H9 (cell line): ENCODE data around the gene ADAM19. TPM values are rescaled to one million over a fixed set of nuclear protein-coding genes. Genes with fewer than 3 reads are reported as not detected.

Experiments used
- DNase-seq: peaks from one replicate; pipeline ENCODE4 v3.0.0-alpha.2; 2017
- H2AFZ ChIP-seq: one replicate; pipeline ENCODE4 v1.6.1; 2013; ENCODE audit warnings: mild to moderate bottlenecking, low read length, control low read depth, moderate library complexity
- H2AK5ac ChIP-seq: 2 replicates; pipeline ENCODE4 v1.6.1; 2013; ENCODE audit warnings: low read length, control low read depth, mixed read lengths; ENCODE audit not compliant: insufficient read length
- H2BK120ac ChIP-seq: one replicate; pipeline ENCODE4 v1.6.1; 2013; ENCODE audit warnings: low read depth, mild to moderate bottlenecking, low read length, control low read depth, inconsistent platforms; ENCODE audit not compliant: poor library complexity, severe bottlenecking
- H2BK12ac ChIP-seq: 2 replicates; pipeline ENCODE4 v1.6.1; 2013; ENCODE audit warnings: low read length, control low read depth, mixed read lengths, low read depth; ENCODE audit not compliant: insufficient read length
- H2BK15ac ChIP-seq: 2 replicates; pipeline ENCODE4 v1.6.1; 2013; ENCODE audit warnings: low read depth, low read length, control low read depth
- H2BK20ac ChIP-seq: one replicate; pipeline ENCODE4 v1.6.1; 2013; ENCODE audit warnings: low read depth, mild to moderate bottlenecking, low read length, control low read depth, inconsistent platforms; ENCODE audit not compliant: poor library complexity, severe bottlenecking
- H2BK5ac ChIP-seq: 2 replicates; pipeline ENCODE4 v1.6.1; 2013; ENCODE audit warnings: low read length, control low read depth, mixed read lengths; ENCODE audit not compliant: insufficient read length
- H3K14ac ChIP-seq: 2 replicates; pipeline ENCODE4 v1.6.1; 2013; ENCODE audit warnings: low read length, control low read depth; ENCODE audit not compliant: insufficient read depth
- H3K18ac ChIP-seq: 2 replicates; pipeline ENCODE4 v1.6.1; 2013; ENCODE audit warnings: low read depth, mild to moderate bottlenecking, mixed read lengths, low read length, control low read depth; ENCODE audit not compliant: insufficient read length
- H3K23ac ChIP-seq: 2 replicates; pipeline ENCODE4 v1.6.1; 2013; ENCODE audit warnings: low read length, control low read depth, mixed read lengths, low read depth; ENCODE audit not compliant: insufficient read length
- H3K23me2 ChIP-seq: 2 replicates; pipeline ENCODE4 v1.6.1; 2013; ENCODE audit warnings: low read depth, mild to moderate bottlenecking, mixed read lengths, low read length, control low read depth; ENCODE audit not compliant: insufficient read length, poor library complexity, severe bottlenecking
- H3K27ac ChIP-seq: 2 replicates; pipeline ENCODE4 v1.5.1; 2013; ENCODE audit warnings: low read length, control low read depth, mixed read lengths, low read depth; ENCODE audit not compliant: insufficient read length
- H3K27me3 ChIP-seq: 2 replicates; pipeline ENCODE4 v1.6.1; 2013; ENCODE audit warnings: low read length, control low read depth, inconsistent platforms; ENCODE audit not compliant: insufficient read depth
- H3K4ac ChIP-seq: 2 replicates; pipeline ENCODE4 v1.6.1; 2013; ENCODE audit warnings: low read depth, mild to moderate bottlenecking, control low read depth, inconsistent platforms, low read length, moderate library complexity
- H3K4me1 ChIP-seq: 2 replicates; pipeline ENCODE4 v1.6.1; 2013; ENCODE audit warnings: low read length, control low read depth, inconsistent platforms; ENCODE audit not compliant: insufficient read depth
- H3K4me2 ChIP-seq: 2 replicates; pipeline ENCODE4 v1.6.1; 2013; ENCODE audit warnings: low read length, control low read depth, mixed read lengths; ENCODE audit not compliant: insufficient read length, insufficient read depth
- H3K56ac ChIP-seq: 2 replicates; pipeline ENCODE4 v1.6.1; 2013; ENCODE audit warnings: low read depth, mild to moderate bottlenecking, mixed read lengths, low read length, control low read depth; ENCODE audit not compliant: insufficient read length
- H3K79me1 ChIP-seq: 2 replicates; pipeline ENCODE4 v1.6.1; 2013; ENCODE audit warnings: low read depth, mild to moderate bottlenecking, moderate library complexity, low read length, control low read depth, inconsistent platforms; ENCODE audit not compliant: insufficient read depth, poor library complexity, severe bottlenecking
- H3K79me2 ChIP-seq: 2 replicates; pipeline ENCODE4 v1.6.1; 2013; ENCODE audit warnings: low read length, control low read depth, inconsistent platforms; ENCODE audit not compliant: insufficient read depth
- H3K9ac ChIP-seq: 2 replicates; pipeline ENCODE4 v1.6.1; 2013; ENCODE audit warnings: low read length, control low read depth, mixed read lengths; ENCODE audit not compliant: insufficient read length; ENCODE audit errors: extremely low read depth
- H3K9me3 ChIP-seq: one replicate; pipeline ENCODE4 v1.6.1; 2013; ENCODE audit warnings: low read depth, low read length, inconsistent platforms; ENCODE audit not compliant: control insufficient read depth
- H3T11ph ChIP-seq: one replicate; pipeline ENCODE4 v1.6.1; 2013; ENCODE audit warnings: mild to moderate bottlenecking, low read length, control low read depth, inconsistent platforms
- H4K20me1 ChIP-seq: one replicate; pipeline ENCODE4 v1.6.1; 2013; ENCODE audit not compliant: control insufficient read depth, insufficient read length, insufficient read depth
- H4K5ac ChIP-seq: 2 replicates; pipeline ENCODE4 v1.6.1; 2013; ENCODE audit warnings: low read depth, mild to moderate bottlenecking, mixed read lengths, low read length, control low read depth; ENCODE audit not compliant: insufficient read length
- H4K8ac ChIP-seq: replicated peaks from 2 replicates; pipeline ENCODE4 v1.6.1; 2013; ENCODE audit warnings: low read length, control low read depth, mixed read lengths, low read depth; ENCODE audit not compliant: insufficient read length
- H4K91ac ChIP-seq: 2 replicates; pipeline ENCODE4 v1.6.1; 2013; ENCODE audit warnings: low read depth, mild to moderate bottlenecking, moderate library complexity, mixed read lengths, low read length, control low read depth; ENCODE audit not compliant: insufficient read length
- H3K27ac Mint-ChIP-seq, 3 experiments: 2 replicates in 2 of 3; 3 replicates in 1 of 3; pipeline ENCODE4 v1.8.0; 2020 to 2021; ENCODE audit warnings: mixed read lengths in 3 of 3, mild to moderate bottlenecking in 1 of 3, moderate library complexity in 1 of 3
- H3K27me3 Mint-ChIP-seq: 2 replicates; pipeline ENCODE4 v1.8.0; 2021; ENCODE audit warnings: low read depth, mild to moderate bottlenecking, moderate library complexity, mixed read lengths
- H3K36me3 Mint-ChIP-seq, 3 experiments: 2 replicates in 2 of 3; 3 replicates in 1 of 3; pipeline ENCODE4 v1.8.0; 2020 to 2021; ENCODE audit warnings: low read depth in 3 of 3, mixed read lengths in 3 of 3; ENCODE audit not compliant: insufficient read depth in 1 of 3
- H3K4me1 Mint-ChIP-seq, 2 experiments: 2 replicates each; pipeline ENCODE4 v1.8.0; 2020; ENCODE audit warnings: mixed read lengths in 2 of 2
- H3K4me3 Mint-ChIP-seq, 2 experiments: 2 replicates in 1 of 2; 3 replicates in 1 of 2; pipeline ENCODE4 v1.8.0; 2020 to 2021; ENCODE audit warnings: mild to moderate bottlenecking in 2 of 2, mixed read lengths in 2 of 2, moderate library complexity in 1 of 2
- H3K9me3 Mint-ChIP-seq, 2 experiments: 2 replicates in 1 of 2; 3 replicates in 1 of 2; pipeline ENCODE4 v1.8.0; 2020; ENCODE audit warnings: mild to moderate bottlenecking in 2 of 2, mixed read lengths in 2 of 2, moderate library complexity in 1 of 2
- WGBS: extraction: QIAGEN DNeasy Blood & Tissue Kit; methylation state at CpG from one replicate; pipeline ENCODE4 v1.1.7; 2013; ENCODE audit warnings: missing lambda C conversion rate, low lambda C conversion rate, mixed read lengths; ENCODE audit not compliant: insufficient read length; ENCODE audit errors: extremely low coverage; 5-methylcytosine and 5-hydroxymethylcytosine counted together
- total RNA-seq: library from RNA; stranded (reverse); gene quantifications from 2 replicates; pipeline ENCODE4 v1.2.1, GENCODE V29; 2021
- TF ChIP-seq, protein P1 (sequence below): fragments of 200-600 bp; sonication (generic); conservative IDR thresholded peaks from 3 replicates; pipeline ENCODE4 v1.8.0; 2021; ENCODE audit warnings: antibody characterized with exemption, mild to moderate bottlenecking

ADAM19 gene
- total RNA-seq, 1 experiment from 2014 or later = 9.9 TPM

DNA sequence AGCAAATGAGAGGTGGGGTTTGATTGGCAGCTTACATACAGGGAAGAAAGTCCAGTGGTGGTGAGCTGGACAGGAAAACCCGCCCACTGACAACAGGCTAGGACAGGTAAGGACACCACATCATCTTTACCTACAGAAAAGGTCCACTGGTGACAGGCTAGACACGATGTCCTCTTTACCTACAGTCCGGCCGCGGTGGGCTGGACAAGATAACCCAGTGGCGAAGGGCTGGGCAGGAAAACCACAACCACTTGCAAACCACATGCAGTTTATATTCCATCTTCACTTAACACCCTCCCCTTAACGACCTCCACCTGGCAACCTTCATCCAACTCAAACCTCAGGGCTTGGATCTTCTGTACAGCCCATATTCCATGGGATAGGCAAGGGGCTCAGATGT is 120.5 kb downstream of the ADAM19 start:
- no peak overlapping the region for H2AFZ ChIP-seq
- Mint-ChIP-seq H3K4me1 (peaks cover 15 to 21% of the 10 kb centered on the region in 2 experiments), H3K27ac (no peak overlapping the region), H3K4me3 (no peak overlapping the region), H3K9me3 (no peaks in the 10 kb centered on the region), H3K27me3 (peaks cover 20% of the 10 kb centered on the region), H3K36me3 (no peaks in the 10 kb centered on the region)
- no peak overlapping the region for H3K56ac ChIP-seq
- H3T11ph ChIP-seq = no peak overlapping the region
- no peak overlapping the region for H4K5ac ChIP-seq
- no peak overlapping the region for H3K27ac ChIP-seq
- WGBS = no CpG with 5 or more reads among the region's 7 CpGs
- H4K20me1 ChIP-seq = no peaks in the 10 kb centered on the region
- H2BK15ac ChIP-seq = no peak overlapping the region
- H3K27me3 ChIP-seq = no peaks in the 10 kb centered on the region
- no peak overlapping the region for H3K4ac ChIP-seq
- peak; percentile 17 for DNase-seq
- H2BK120ac ChIP-seq = no peak overlapping the region
- TF ChIP-seq, protein P1, sequence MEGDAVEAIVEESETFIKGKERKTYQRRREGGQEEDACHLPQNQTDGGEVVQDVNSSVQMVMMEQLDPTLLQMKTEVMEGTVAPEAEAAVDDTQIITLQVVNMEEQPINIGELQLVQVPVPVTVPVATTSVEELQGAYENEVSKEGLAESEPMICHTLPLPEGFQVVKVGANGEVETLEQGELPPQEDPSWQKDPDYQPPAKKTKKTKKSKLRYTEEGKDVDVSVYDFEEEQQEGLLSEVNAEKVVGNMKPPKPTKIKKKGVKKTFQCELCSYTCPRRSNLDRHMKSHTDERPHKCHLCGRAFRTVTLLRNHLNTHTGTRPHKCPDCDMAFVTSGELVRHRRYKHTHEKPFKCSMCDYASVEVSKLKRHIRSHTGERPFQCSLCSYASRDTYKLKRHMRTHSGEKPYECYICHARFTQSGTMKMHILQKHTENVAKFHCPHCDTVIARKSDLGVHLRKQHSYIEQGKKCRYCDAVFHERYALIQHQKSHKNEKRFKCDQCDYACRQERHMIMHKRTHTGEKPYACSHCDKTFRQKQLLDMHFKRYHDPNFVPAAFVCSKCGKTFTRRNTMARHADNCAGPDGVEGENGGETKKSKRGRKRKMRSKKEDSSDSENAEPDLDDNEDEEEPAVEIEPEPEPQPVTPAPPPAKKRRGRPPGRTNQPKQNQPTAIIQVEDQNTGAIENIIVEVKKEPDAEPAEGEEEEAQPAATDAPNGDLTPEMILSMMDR = no peak
- no peaks in the 10 kb centered on the region for H3K79me1 ChIP-seq
- H4K8ac ChIP-seq = no peak overlapping the region
- H4K91ac ChIP-seq = no peak overlapping the region
- H2BK5ac ChIP-seq = no peak overlapping the region
- no peak overlapping the region for H2AK5ac ChIP-seq
- no peak overlapping the region for H2BK20ac ChIP-seq
- H3K18ac ChIP-seq = no peak overlapping the region
- no peaks in the 10 kb centered on the region for H3K79me2 ChIP-seq
- no peak overlapping the region for H3K23ac ChIP-seq
- no peak overlapping the region for H3K9ac ChIP-seq
- H2BK12ac ChIP-seq = no peak overlapping the region
- no peaks in the 10 kb centered on the region for H3K23me2 ChIP-seq
- no peaks in the 10 kb centered on the region for H3K9me3 ChIP-seq
- H3K14ac ChIP-seq = no peak overlapping the region
- H3K4me1 ChIP-seq = no peaks in the 10 kb centered on the region; the same call in 1 of the 2 replicates
- H3K4me2 ChIP-seq = no peak overlapping the region
